Kidney (tissue), 22 donors: ENCODE measurements around the gene OR51B4. TPM values are rescaled to one million over a fixed set of nuclear protein-coding genes. Genes with fewer than 3 reads are reported as not detected.

Experiments
- DNase-seq, 5 donors: peaks; one replicate each; pipeline ENCODE4 v3.0.0-alpha.2; 2013 to 2020
- FAIRE-seq: peaks from 2 replicates; lab custom pipeline; 2012; peaks lifted over from hg19 to GRCh38; lab: Jason Lieb, UNC
- H3K27ac ChIP-seq, 2 donors: one replicate each; pipeline ENCODE4 v1.7.0; 2013; ENCODE audit warnings: low read depth in 2 of 2, low read length in 2 of 2, inconsistent platforms in 1 of 2
- H3K27me3 ChIP-seq: one replicate; pipeline ENCODE4 v1.7.1; 2013; ENCODE audit warnings: low read length, inconsistent platforms; ENCODE audit not compliant: control insufficient read depth, insufficient read depth
- H3K36me3 ChIP-seq, 3 donors: one replicate each; pipeline versions ENCODE4 v1.7.0 to v1.7.1; 2013; ENCODE audit warnings: low read length in 3 of 3, control low read depth in 1 of 3, inconsistent platforms in 1 of 3; ENCODE audit not compliant: insufficient read depth in 3 of 3, control insufficient read depth in 2 of 3
- H3K4me1 ChIP-seq, 3 donors: one replicate each; pipeline versions ENCODE4 v1.7.0 to v1.7.1; 2013; ENCODE audit warnings: low read length in 3 of 3, inconsistent platforms in 1 of 3, low read depth in 1 of 3; ENCODE audit not compliant: control insufficient read depth in 2 of 3, insufficient read depth in 2 of 3
- H3K4me3 ChIP-seq, 3 donors: one replicate each; pipeline versions ENCODE4 v1.7.0 to v1.8.1; 2013; ENCODE audit warnings: low read length in 3 of 3, control low read depth in 1 of 3, inconsistent platforms in 1 of 3
- H3K9ac ChIP-seq, 3 donors: one replicate each; pipeline versions ENCODE4 v1.7.0 to v1.7.1; 2013; ENCODE audit warnings: low read length in 3 of 3, control low read depth in 1 of 3, inconsistent platforms in 1 of 3
- H3K9me3 ChIP-seq, 3 donors: one replicate each; pipeline versions ENCODE4 v1.7.0 to v1.7.1; 2013; ENCODE audit warnings: low read length in 3 of 3, control low read depth in 1 of 3, inconsistent platforms in 1 of 3; ENCODE audit not compliant: control insufficient read depth in 2 of 3, insufficient read depth in 1 of 3
- intact Hi-C: fragments of 100-400 bp; cut with DNase I; formaldehyde crosslinking; loops from one replicate; pipeline ENCODE4 v1.11.1; 2022
- long read RNA-seq, 10 donors: library from polyadenylated mRNA in 1 of 10; unstranded in 1 of 10; transcript quantifications; one replicate each; pipeline ENCODE4 v2.0.0 and lab custom pipeline, GENCODE V29; 2021 to 2026
- polyA plus RNA-seq: library from polyadenylated mRNA; stranded (reverse); fragments of 350-450 nt; fragmentation: Illumina TruSeq; extraction: RNeasy Lipid Tissue Mini Kit (QIAGEN cat#74804); gene quantifications from one replicate; pipeline ENCODE4 v1.2.3, GENCODE V29; 2014; ENCODE audit warnings: low read depth, low replicate concordance; ENCODE audit not compliant: insufficient read depth
- total RNA-seq: library from RNA; stranded (reverse); fragmentation: NEBNext Ultra II Directional; extraction: Animal tissue kit (Norgen Biotek cat#: 25700); gene quantifications from one replicate; pipeline ENCODE4 v1.2.1, GENCODE V29; 2021
- TF ChIP-seq, protein P1 (sequence below): IDR thresholded peaks from 3 replicates; pipeline ENCODE4 v1.5.1; 2012; ENCODE audit warnings: mild to moderate bottlenecking, moderate library complexity, borderline replicate concordance; ENCODE audit not compliant: insufficient read depth; ENCODE audit errors: extremely low read depth
- donor health status: control.
- donor health status: control.
- donor health status: control.
- donor health status: control.
- donor health status: control.
- donor health status: DM: yes; HTN: yes; CAD: no.
- donor health status: Normal renal cell carcinoma (clear cell type).

OR51B4 gene, protein sequence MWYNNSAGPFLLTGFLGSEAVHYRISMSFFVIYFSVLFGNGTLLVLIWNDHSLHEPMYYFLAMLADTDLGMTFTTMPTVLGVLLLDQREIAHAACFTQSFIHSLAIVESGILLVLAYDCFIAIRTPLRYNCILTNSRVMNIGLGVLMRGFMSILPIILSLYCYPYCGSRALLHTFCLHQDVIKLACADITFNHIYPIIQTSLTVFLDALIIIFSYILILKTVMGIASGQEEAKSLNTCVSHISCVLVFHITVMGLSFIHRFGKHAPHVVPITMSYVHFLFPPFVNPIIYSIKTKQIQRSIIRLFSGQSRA
- total RNA-seq, result not detected
- not detected for polyA plus RNA-seq
- long read RNA-seq, donor 1, result 0 reads
- long read RNA-seq, donor 2, result 0 reads
- long read RNA-seq, donor 3, result 0 reads
- long read RNA-seq, donor 4, result 0 reads
- long read RNA-seq, donor 5, result 0 reads
- long read RNA-seq, donor 6, result 0 reads
- long read RNA-seq, donor 7, result 0 reads
- long read RNA-seq, donor 8, result 0 reads
- long read RNA-seq, donor 9, result 0 reads
- long read RNA-seq, donor 10, result 0 reads

DNA sequence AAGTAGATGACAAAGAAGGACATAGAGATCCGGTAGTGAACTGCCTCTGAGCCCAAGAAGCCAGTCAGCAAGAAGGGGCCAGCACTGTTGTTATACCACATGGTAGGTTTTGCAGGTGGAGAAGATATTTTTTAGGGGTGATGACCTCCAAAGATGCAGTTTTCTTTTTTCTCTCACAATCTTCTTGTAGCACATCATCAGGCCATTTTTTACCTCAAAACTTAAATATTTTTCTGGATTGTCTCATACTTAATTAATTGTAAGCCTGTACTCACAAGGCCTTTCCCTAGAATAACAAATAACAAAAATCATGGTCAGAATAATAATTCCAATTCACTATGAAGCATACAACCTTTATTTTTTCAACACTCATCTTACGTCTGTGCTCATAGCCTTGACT, at the start of gene OR51B4:
Gene OR51B4, minus strand, starts transcription at position 101 of the 400 bp plus-strand sequence. Its CDS starts 0 bp downstream, at position 101.
- intact Hi-C loops, result no loop called here
- TF ChIP-seq, protein P1, sequence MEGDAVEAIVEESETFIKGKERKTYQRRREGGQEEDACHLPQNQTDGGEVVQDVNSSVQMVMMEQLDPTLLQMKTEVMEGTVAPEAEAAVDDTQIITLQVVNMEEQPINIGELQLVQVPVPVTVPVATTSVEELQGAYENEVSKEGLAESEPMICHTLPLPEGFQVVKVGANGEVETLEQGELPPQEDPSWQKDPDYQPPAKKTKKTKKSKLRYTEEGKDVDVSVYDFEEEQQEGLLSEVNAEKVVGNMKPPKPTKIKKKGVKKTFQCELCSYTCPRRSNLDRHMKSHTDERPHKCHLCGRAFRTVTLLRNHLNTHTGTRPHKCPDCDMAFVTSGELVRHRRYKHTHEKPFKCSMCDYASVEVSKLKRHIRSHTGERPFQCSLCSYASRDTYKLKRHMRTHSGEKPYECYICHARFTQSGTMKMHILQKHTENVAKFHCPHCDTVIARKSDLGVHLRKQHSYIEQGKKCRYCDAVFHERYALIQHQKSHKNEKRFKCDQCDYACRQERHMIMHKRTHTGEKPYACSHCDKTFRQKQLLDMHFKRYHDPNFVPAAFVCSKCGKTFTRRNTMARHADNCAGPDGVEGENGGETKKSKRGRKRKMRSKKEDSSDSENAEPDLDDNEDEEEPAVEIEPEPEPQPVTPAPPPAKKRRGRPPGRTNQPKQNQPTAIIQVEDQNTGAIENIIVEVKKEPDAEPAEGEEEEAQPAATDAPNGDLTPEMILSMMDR, result no peak
- no peaks in the 10 kb centered on the region for H3K4me1 ChIP-seq
- H3K36me3 ChIP-seq, result no peaks in the 10 kb centered on the region
- FAIRE-seq (no peak), DNase-seq (no peak)
- no peaks in the 10 kb centered on the region for H3K9me3 ChIP-seq
- no peak within 1 kb of the TSS for H3K27ac ChIP-seq
- no peak within 1 kb of the TSS for H3K4me3 ChIP-seq
- H3K9ac ChIP-seq, result no peak within 1 kb of the TSS
- H3K27me3 ChIP-seq, result no peaks in the 10 kb centered on the region

DNA sequence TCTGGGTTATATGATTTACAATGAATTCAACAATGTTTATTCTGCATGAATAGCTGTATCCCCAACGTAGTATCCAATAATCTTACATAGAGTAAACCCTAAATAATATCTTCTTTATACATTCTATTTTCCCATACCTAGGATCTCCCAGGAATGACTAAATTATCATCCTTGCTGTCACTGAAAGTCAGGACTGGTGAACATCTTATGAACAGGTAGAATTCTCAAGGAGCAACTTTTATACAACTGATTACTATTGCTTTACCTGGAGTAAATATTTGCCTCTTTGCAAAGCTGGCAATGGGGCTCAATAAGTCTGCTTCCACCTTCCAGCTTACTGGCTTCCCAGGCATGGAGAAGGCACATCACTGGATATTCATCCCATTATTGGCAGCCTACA, 49.5 kb upstream of the OR51B4 start, which contains the start of gene OR51B6:
Gene OR51B6, plus strand, starts transcription at position 301 of the 400 bp plus-strand sequence. Its CDS starts 0 bp downstream, at position 301.
- FAIRE-seq (no peak), DNase-seq (no peak)
- H3K36me3 ChIP-seq, result no peaks in the 10 kb centered on the region
- H3K27ac ChIP-seq, result no peak within 1 kb of the TSS
- intact Hi-C loops, result no loop called here
- H3K27me3 ChIP-seq, result no peaks in the 10 kb centered on the region
- no peaks in the 10 kb centered on the region for H3K9me3 ChIP-seq
- no peaks in the 10 kb centered on the region for H3K4me1 ChIP-seq
- H3K4me3 ChIP-seq, result no peak within 1 kb of the TSS
- H3K9ac ChIP-seq, result no peak within 1 kb of the TSS
- TF ChIP-seq, protein P1, result no peak

DNA sequence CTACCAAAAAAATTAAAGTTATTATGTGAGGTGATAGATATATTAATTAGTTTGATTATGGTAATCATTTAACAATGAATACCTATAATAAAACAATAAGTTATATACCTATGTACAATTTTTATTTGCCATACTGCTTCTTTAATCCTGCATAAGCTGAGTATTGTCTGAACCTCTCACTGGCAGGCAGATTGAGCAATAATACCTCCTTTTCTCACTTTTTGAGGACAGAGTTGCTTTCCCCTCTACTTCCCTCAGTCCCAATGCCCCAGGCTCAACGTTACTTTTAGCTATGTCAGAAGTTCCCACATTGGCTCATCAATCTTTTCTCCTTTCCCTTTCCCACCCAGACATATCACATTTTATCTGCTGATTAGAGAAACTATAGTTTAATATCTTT, 47.8 kb upstream of the OR51B4 start:
- Histone ChIP-seq H3K4me1 (no peaks in the 10 kb centered on the region), H3K27ac (no peak overlapping the region), H3K36me3 (no peaks in the 10 kb centered on the region), H3K9me3 (no peaks in the 10 kb centered on the region), H3K4me3 (no peak overlapping the region), H3K27me3 (no peaks in the 10 kb centered on the region), H3K9ac (no peak overlapping the region)
- DNase-seq (no peak), FAIRE-seq (no peak)
- intact Hi-C loops, result no loop called here
- TF ChIP-seq, protein P1, result no peak
